ENCODE data around the gene STAB2. TPM values are rescaled to one million over a fixed set of nuclear protein-coding genes. Genes with fewer than 3 reads are reported as not detected.

STAB2 gene
- total RNA-seq, 1 donor from 2014 or later = not detected

DNA sequence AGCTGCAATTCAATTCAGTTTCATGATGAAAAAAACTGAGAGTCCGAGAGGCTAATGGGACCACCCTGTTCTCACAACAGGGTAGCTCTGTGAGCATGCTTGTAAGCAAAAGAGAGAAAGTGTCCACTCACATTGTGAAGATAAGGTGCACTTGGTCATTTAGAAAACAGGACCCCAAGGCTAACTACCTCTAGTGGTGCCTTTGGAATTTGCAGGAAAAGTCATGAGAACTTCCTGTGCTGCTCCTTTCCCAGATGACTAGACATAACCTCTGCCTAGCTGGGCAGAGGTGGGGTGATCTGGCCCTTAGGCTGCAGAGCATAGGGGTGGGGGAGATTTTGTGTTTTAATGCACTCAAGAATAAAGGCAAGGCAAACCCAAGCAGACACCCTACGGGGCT, 118.9 kb downstream of the STAB2 start:
- Mint-ChIP-seq H3K27me3 (ENCODE audit: unreplicated experiment) (peaks cover 30% of the 10 kb centered on the region), H3K4me1 (ENCODE audit: unreplicated experiment) (no peaks in the 10 kb centered on the region), H3K9me3 (ENCODE audit: unreplicated experiment) (no peaks in the 10 kb centered on the region), H3K27ac (ENCODE audit: unreplicated experiment) (no peak overlapping the region), H3K4me3 (ENCODE audit: unreplicated experiment) (no peak overlapping the region), H3K36me3 (ENCODE audit: unreplicated experiment) (no peaks in the 10 kb centered on the region)
- DNase-seq (ENCODE audit: extremely low spot score, unreplicated experiment) = no peak
- TF ChIP-seq, protein P1, sequence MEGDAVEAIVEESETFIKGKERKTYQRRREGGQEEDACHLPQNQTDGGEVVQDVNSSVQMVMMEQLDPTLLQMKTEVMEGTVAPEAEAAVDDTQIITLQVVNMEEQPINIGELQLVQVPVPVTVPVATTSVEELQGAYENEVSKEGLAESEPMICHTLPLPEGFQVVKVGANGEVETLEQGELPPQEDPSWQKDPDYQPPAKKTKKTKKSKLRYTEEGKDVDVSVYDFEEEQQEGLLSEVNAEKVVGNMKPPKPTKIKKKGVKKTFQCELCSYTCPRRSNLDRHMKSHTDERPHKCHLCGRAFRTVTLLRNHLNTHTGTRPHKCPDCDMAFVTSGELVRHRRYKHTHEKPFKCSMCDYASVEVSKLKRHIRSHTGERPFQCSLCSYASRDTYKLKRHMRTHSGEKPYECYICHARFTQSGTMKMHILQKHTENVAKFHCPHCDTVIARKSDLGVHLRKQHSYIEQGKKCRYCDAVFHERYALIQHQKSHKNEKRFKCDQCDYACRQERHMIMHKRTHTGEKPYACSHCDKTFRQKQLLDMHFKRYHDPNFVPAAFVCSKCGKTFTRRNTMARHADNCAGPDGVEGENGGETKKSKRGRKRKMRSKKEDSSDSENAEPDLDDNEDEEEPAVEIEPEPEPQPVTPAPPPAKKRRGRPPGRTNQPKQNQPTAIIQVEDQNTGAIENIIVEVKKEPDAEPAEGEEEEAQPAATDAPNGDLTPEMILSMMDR (IDR thresholded peaks at IDR 0.05) = no peak

DNA sequence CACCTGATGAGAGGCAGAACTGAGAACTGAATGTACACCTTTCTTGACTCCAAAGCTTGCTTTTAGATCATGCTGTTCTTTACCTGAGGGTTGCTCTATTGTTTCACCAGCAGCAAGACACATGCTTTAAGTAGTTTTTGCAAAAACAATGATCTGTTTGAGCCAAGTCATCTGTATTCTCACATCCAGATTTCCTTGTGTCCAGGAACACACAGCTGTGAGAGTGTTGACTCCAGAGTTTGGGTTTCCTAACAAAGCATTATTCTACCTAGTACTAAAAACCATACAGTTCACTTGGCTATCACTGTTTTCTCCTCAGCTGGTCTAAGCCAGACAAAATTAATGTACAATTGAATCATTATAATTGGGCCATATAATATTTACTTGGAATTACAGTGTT, 120.4 kb downstream of the STAB2 start:
- DNase-seq (ENCODE audit: extremely low spot score, unreplicated experiment) = no peak
- peaks cover 33% of the 10 kb centered on the region for H3K27me3 Mint-ChIP-seq (ENCODE audit: unreplicated experiment)
- no peaks in the 10 kb centered on the region for H3K4me1 Mint-ChIP-seq (ENCODE audit: unreplicated experiment)
- H3K27ac Mint-ChIP-seq (ENCODE audit: unreplicated experiment) = no peak overlapping the region
- TF ChIP-seq, protein P1 (IDR thresholded peaks at IDR 0.05) = no peak
- no peaks in the 10 kb centered on the region for H3K36me3 Mint-ChIP-seq (ENCODE audit: unreplicated experiment)
- H3K9me3 Mint-ChIP-seq (ENCODE audit: unreplicated experiment) = no peaks in the 10 kb centered on the region
- H3K4me3 Mint-ChIP-seq (ENCODE audit: unreplicated experiment) = no peak overlapping the region

DNA sequence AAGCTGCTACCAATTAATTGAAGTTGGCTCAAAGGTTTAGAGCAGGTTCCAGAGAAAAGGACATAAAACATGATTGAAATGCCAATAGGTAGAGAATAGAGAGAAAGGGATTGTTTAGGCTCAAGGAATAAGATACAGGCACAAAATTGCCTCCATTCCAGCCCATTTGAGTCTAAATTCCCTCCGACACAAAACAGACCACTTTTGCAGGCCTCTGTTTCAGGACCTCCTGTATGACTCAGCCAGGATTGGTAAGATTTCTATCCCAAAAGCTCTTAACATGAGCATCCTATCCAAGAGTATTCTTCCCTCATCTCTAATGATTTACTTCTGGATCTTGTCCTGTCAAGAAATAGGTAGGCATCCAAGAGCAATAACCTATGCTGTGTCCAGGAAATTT, 123.5 kb downstream of the STAB2 start:
- TF ChIP-seq, protein P1 (IDR thresholded peaks at IDR 0.05) = no peak
- no peaks in the 10 kb centered on the region for H3K36me3 Mint-ChIP-seq (ENCODE audit: unreplicated experiment)
- H3K4me1 Mint-ChIP-seq (ENCODE audit: unreplicated experiment) = no peaks in the 10 kb centered on the region
- H3K27ac Mint-ChIP-seq (ENCODE audit: unreplicated experiment) = no peak overlapping the region
- H3K27me3 Mint-ChIP-seq (ENCODE audit: unreplicated experiment) = peaks cover 33% of the 10 kb centered on the region
- DNase-seq (ENCODE audit: extremely low spot score, unreplicated experiment) = no peak
- no peak overlapping the region for H3K4me3 Mint-ChIP-seq (ENCODE audit: unreplicated experiment)
- no peaks in the 10 kb centered on the region for H3K9me3 Mint-ChIP-seq (ENCODE audit: unreplicated experiment)

DNA sequence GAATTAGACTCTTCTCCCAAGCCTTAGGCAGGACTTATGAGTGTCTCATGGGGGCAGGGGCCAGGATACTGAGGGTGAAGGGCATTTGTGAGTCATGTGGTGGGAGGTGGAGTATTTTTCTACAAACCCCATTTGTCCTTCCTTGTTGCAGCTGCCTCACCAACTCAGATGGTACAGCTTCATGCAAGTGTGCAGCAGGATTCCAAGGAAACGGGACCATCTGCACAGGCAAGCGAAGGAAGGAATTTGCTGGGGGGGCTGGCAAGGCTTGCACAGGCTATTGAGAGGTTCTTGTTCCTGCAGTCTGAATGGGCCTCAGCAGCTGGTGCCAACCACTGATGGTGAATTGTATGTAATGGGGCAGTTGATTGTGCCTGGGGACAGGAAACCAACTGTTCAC, 125.1 kb downstream of the STAB2 start:
- TF ChIP-seq, protein P1 (IDR thresholded peaks at IDR 0.05) = no peak
- Mint-ChIP-seq H3K4me3 (ENCODE audit: unreplicated experiment) (no peak overlapping the region), H3K27me3 (ENCODE audit: unreplicated experiment) (peaks cover 28% of the 10 kb centered on the region), H3K9me3 (ENCODE audit: unreplicated experiment) (no peaks in the 10 kb centered on the region), H3K27ac (ENCODE audit: unreplicated experiment) (no peak overlapping the region), H3K4me1 (ENCODE audit: unreplicated experiment) (no peaks in the 10 kb centered on the region), H3K36me3 (ENCODE audit: unreplicated experiment) (no peaks in the 10 kb centered on the region)
- no peak for DNase-seq (ENCODE audit: extremely low spot score, unreplicated experiment)

DNA sequence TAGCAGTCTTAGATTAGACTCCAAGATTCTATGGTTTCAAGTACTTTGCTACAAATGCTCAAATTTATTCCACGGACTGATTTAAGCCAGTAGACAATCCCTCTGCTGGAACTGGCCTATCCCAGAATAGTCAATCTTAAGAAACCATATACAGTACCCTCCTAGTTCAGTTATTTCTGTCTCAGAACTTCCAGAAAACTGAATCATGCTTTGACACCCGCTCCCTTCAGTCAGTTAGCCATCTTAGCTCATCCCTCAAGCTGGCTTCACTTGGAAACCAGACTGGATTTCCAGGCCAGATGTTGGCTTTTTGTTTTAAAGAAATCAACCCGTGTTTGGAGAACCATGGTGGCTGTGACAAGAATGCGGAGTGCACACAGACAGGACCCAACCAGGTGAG, 128.4 kb downstream of the STAB2 start:
- H3K27ac Mint-ChIP-seq (ENCODE audit: unreplicated experiment) = no peak overlapping the region

More for the DNA sequence above, 128.4 kb downstream of the STAB2 start:
- H3K4me3 Mint-ChIP-seq (ENCODE audit: unreplicated experiment) = no peak overlapping the region
- H3K4me1 Mint-ChIP-seq (ENCODE audit: unreplicated experiment) = no peaks in the 10 kb centered on the region
- H3K36me3 Mint-ChIP-seq (ENCODE audit: unreplicated experiment) = no peaks in the 10 kb centered on the region
- no peaks in the 10 kb centered on the region for H3K9me3 Mint-ChIP-seq (ENCODE audit: unreplicated experiment)
- no peak for DNase-seq (ENCODE audit: extremely low spot score, unreplicated experiment)
- TF ChIP-seq, protein P1 (IDR thresholded peaks at IDR 0.05) = no peak
- peaks cover 12% of the 10 kb centered on the region for H3K27me3 Mint-ChIP-seq (ENCODE audit: unreplicated experiment)
